Fibroblast of lung (primary cell): Measurements from ENCODE around the gene NOSTRIN. TPM values are rescaled to one million over a fixed set of nuclear protein-coding genes. Genes with fewer than 3 reads are reported as not detected.
"Not testable (repeated sequence)": the region's sequence is repeated elsewhere in the genome, so short reads cannot be mapped to it uniquely, and the experiment has no call there.

Source experiments
- DNase-seq, 2 donors: peaks; one replicate each; pipeline versions ENCODE4 v3.0.0 to v3.0.0-alpha.2; 2010; ENCODE audit warnings: low read depth in 2 of 2
- H2AFZ ChIP-seq: 2 replicates; pipeline ENCODE4 v1.5.1; 2012; ENCODE audit warnings: low read length, control low read depth, inconsistent platforms
- H3K27ac ChIP-seq: 2 replicates; pipeline ENCODE4 v1.5.1; 2011; ENCODE audit warnings: low read length, control low read depth; ENCODE audit not compliant: insufficient read depth
- H3K27me3 ChIP-seq: 2 replicates; pipeline ENCODE4 v1.5.1; 2011; ENCODE audit warnings: mild to moderate bottlenecking, low read length; ENCODE audit not compliant: control insufficient read depth, insufficient read depth
- H3K36me3 ChIP-seq: 2 replicates; pipeline ENCODE4 v1.5.1; 2011; ENCODE audit warnings: low read length; ENCODE audit not compliant: control insufficient read depth, insufficient read depth
- H3K4me1 ChIP-seq: 2 replicates; pipeline ENCODE4 v1.5.1; 2011; ENCODE audit warnings: low read length; ENCODE audit not compliant: control insufficient read depth, insufficient read depth; ENCODE audit errors: extremely low read depth
- H3K4me2 ChIP-seq: 2 replicates; pipeline ENCODE4 v1.5.1; 2011; ENCODE audit warnings: low read length, control low read depth; ENCODE audit not compliant: insufficient read depth; ENCODE audit errors: extremely low read depth
- H3K4me3 ChIP-seq, 4 experiments: fragments of 200-600 bp in 1 of 4; sonication (generic) in 1 of 4; replicated peaks in 1 of 4; 2 replicates each; pipeline ENCODE4 v1.5.1; 2011 to 2016; ENCODE audit warnings: low read length in 4 of 4, low read depth in 3 of 4, mild to moderate bottlenecking in 3 of 4, control low read depth in 2 of 4, inconsistent platforms in 1 of 4, mixed read lengths in 1 of 4; ENCODE audit not compliant: insufficient read depth in 1 of 4; ENCODE audit errors: control extremely low read depth in 1 of 4
- H3K79me2 ChIP-seq: 2 replicates; pipeline ENCODE4 v1.5.1; 2012; ENCODE audit warnings: mild to moderate bottlenecking, low read length, inconsistent platforms; ENCODE audit not compliant: control insufficient read depth, insufficient read depth
- H3K9ac ChIP-seq: 2 replicates; pipeline ENCODE4 v1.5.1; 2011; ENCODE audit warnings: mild to moderate bottlenecking, low read length, control low read depth; ENCODE audit not compliant: insufficient read depth
- H3K9me3 ChIP-seq: 2 replicates; pipeline ENCODE4 v1.5.1; 2012; ENCODE audit warnings: low read depth, low read length; ENCODE audit not compliant: control insufficient read depth, insufficient read depth
- H4K20me1 ChIP-seq: 2 replicates; pipeline ENCODE4 v1.5.1; 2011; ENCODE audit warnings: low read length; ENCODE audit not compliant: control insufficient read depth, insufficient read depth; ENCODE audit errors: extremely low read depth
- CTCF ChIP-seq, 2 donors: IDR thresholded peaks in 1 of 2; conservative IDR thresholded peaks in 1 of 2; 1 replicate in 1 of 2; 2 replicates in 1 of 2; pipeline ENCODE4 v1.5.1; 2011 to 2012; ENCODE audit warnings: low read length in 2 of 2, control low read depth in 1 of 2, inconsistent platforms in 1 of 2, low read depth in 1 of 2, mild to moderate bottlenecking in 1 of 2
- EZH2 ChIP-seq: IDR thresholded peaks from 2 replicates; pipeline ENCODE4 v1.5.1; 2012; ENCODE audit warnings: low read length, control low read depth, mild to moderate bottlenecking; ENCODE audit errors: missing control alignments
- polyA plus RNA-seq, 2 donors: library from polyadenylated mRNA; depleted of rRNA in 1 of 2; stranded (reverse) in 1 of 2; unstranded in 1 of 2; fragments of >200 nt; gene quantifications; 2 replicates each; pipeline ENCODE4 v1.2.1, GENCODE V29; 2011 to 2012; ENCODE audit warnings: missing spikeins in 1 of 2
- total RNA-seq: library from RNA; depleted of rRNA; stranded (reverse); fragments of >200 nt; gene quantifications from 2 replicates; pipeline ENCODE4 v1.2.1, GENCODE V29; 2014

Gene NOSTRIN
- total and polyA plus RNA-seq, 2 donors (not counting 1 experiment from before 2014, with no cell fraction given) = 0.50 to 1.3 TPM

- H3K9me3 ChIP-seq, H3K9ac ChIP-seq, H4K20me1 ChIP-seq, H3K4me3 ChIP-seq, H3K4me2 ChIP-seq, H3K79me2 ChIP-seq, H3K27me3 ChIP-seq, H3K36me3 ChIP-seq, H3K27ac ChIP-seq, H3K4me1 ChIP-seq, DNase-seq, H2AFZ ChIP-seq: not testable (repeated sequence)
Observed at GRCh38 chr2:168870824-168871223, 68.4 kb downstream of the NOSTRIN start.

- Histone ChIP-seq H3K9me3 (no peaks in the 10 kb centered on the region), H3K27ac (no peak overlapping the region), H4K20me1 (no peaks in the 10 kb centered on the region), H3K36me3 (no peaks in the 10 kb centered on the region), H3K4me2 (no peak overlapping the region), H3K79me2 (no peaks in the 10 kb centered on the region), H3K27me3 (no peaks in the 10 kb centered on the region), H2AFZ (no peak overlapping the region), H3K9ac (no peak overlapping the region), H3K4me1 (no peaks in the 10 kb centered on the region), H3K4me3 (no peak overlapping the region)
- no peak for DNase-seq
- TF ChIP-seq CTCF (conservative IDR thresholded peaks at IDR 0.05 in 1 of 2, IDR thresholded peaks at IDR 0.05 in 1 of 2; ENCODE audit: low read depth in 1 of 2, low read length in 2 of 2) (no peak), EZH2 (no peak)
Observed at GRCh38 chr2:168874368-168875054, 72.1 kb downstream of the NOSTRIN start.

DNA sequence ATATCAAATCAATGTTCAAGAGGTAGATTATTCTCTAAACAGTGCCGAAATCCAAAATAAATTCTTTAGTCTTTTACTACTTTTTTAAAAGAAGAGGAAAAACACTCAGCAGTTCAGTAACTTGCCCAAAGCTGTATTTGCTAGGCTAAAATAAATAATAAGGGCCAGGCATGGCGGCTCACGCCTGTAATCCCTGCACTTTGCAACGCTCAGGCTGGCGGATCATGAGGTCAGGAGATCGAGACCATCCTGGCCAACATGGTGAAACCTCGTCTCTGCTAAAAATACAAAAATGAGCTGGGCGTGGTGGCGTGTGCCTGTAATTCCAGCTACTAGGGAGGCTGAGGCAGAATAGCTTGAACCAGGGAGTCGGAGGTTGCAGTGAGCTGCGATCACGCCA, 79.7 kb downstream of the NOSTRIN start:
- H3K9me3 ChIP-seq, H3K27ac ChIP-seq, H3K79me2 ChIP-seq, H3K4me2 ChIP-seq, H3K9ac ChIP-seq, H2AFZ ChIP-seq, DNase-seq, H4K20me1 ChIP-seq, H3K27me3 ChIP-seq, H3K36me3 ChIP-seq, H3K4me1 ChIP-seq, H3K4me3 ChIP-seq: not testable (repeated sequence)

GRCh38 chr2:168884975-168885374, 82.5 kb downstream of the NOSTRIN start:
- Histone ChIP-seq H3K9ac (no peak overlapping the region), H3K27ac (no peak overlapping the region), H3K4me1 (peaks cover 4% of the 10 kb centered on the region), H4K20me1 (no peaks in the 10 kb centered on the region), H2AFZ (no peak overlapping the region), H3K27me3 (no peaks in the 10 kb centered on the region), H3K4me3 (no peak overlapping the region), H3K79me2 (peaks cover 11% of the 10 kb centered on the region), H3K4me2 (no peak overlapping the region), H3K9me3 (no peaks in the 10 kb centered on the region), H3K36me3 (no peaks in the 10 kb centered on the region)
- DNase-seq = peak in 1 of 2 donors; percentile 52
- no peak for TF ChIP-seq CTCF (conservative IDR thresholded peaks at IDR 0.05 in 1 of 2, IDR thresholded peaks at IDR 0.05 in 1 of 2; ENCODE audit: low read depth in 1 of 2, low read length in 2 of 2)
- no peak for TF ChIP-seq EZH2
